AG08395 (cell line): ENCODE results near the gene RING1.

ENCODE experiments used
- DNase-seq: peaks from one replicate; pipeline ENCODE4 v3.0.0; 2012; ENCODE audit warnings: mixed read lengths, low spot score

The RING1 gene

DNA sequence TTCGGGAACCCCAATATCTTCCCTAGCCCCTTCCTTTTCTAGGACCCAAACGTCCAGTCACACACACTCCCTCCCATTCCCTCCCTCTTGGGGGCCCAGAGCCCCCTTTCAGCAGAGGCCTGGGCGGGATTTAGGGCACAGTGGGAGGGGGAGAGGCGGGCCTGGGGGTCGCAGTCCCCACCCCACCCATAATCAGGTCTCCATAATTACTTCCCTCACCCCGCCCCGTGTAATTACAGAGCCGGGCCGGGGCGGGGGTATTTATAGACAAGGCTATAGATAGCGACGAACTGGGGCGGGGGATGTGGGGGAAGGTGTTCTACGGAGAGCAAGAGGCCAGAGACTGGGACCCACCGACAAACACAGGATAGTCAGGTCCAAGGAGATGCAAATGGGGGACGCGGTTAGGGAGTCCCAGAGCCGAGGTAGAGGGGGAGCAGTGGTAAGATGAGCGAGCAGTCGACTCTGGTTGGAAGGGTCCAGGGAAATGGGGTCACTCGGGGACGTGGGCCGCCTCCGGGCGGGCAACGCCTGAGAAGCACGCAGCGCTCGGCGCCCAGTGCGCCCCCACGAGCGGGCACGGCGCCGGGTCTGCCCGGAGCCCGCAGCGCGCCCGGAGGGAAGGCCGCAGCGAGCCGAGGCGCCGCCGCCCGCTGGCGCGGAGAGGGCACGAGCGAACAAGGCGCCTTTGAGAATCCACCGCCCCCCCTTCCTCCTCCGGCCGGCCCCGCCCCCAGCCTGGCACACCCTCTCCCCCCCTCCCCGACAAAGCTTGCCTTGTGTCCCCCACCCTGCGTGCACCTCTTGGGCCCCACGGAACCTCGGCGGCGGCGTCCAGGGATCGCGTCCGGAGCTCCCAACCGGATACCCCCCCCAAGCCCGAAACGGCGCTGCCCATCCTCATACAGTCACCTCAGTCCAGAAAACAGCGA lies 15.4 kb upstream of the RING1 start:
- DNase-seq, result peak; percentile 43

DNA sequence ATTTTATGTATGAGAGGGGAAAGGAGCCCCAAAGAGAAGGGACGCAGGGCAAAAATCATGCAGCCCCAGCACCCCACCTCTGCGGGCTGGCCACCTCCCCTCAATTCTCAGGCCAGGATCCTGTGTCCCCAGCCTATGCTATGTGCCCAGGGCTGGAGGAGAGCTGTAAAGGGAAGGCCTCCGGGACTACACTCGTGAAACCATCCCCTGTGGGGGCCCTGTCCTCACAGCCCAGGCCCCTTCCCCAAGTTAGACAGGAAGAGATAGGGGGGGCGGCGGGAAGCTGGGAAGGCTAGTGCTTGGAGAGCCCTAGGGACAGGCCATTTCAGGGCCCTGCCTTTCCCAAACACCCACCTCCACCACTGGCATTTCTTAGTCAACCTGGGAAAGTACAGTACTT lies 14.7 kb upstream of the RING1 start:
- DNase-seq, result no peak

DNA sequence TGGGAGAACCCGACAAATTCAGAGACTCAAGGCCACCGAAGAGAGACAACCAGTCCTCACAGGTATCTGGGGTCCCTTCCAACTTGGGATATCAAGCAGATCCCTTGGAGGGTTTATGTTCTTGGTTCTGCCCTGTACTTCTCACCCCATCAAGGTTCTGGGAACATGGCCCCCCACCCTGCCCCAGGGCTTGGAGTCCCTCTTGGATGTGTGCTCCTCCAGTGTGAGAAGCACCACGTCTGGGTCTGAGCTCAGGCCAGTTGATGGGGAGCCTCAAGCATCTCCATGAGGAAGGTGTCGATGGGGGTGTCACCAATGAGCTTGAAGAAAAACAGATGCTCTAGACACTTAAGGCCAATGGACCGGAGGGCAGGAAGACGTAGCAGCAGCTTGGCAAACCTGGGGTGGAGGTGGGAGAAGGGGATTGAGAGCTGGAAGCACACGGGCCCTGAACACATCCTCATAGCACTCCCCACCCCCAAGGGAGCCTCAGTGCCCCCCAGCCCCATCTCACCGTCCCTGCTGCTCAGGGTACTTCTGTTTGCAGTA lies 13.8 kb upstream of the RING1 start:
- no peak for DNase-seq

DNA sequence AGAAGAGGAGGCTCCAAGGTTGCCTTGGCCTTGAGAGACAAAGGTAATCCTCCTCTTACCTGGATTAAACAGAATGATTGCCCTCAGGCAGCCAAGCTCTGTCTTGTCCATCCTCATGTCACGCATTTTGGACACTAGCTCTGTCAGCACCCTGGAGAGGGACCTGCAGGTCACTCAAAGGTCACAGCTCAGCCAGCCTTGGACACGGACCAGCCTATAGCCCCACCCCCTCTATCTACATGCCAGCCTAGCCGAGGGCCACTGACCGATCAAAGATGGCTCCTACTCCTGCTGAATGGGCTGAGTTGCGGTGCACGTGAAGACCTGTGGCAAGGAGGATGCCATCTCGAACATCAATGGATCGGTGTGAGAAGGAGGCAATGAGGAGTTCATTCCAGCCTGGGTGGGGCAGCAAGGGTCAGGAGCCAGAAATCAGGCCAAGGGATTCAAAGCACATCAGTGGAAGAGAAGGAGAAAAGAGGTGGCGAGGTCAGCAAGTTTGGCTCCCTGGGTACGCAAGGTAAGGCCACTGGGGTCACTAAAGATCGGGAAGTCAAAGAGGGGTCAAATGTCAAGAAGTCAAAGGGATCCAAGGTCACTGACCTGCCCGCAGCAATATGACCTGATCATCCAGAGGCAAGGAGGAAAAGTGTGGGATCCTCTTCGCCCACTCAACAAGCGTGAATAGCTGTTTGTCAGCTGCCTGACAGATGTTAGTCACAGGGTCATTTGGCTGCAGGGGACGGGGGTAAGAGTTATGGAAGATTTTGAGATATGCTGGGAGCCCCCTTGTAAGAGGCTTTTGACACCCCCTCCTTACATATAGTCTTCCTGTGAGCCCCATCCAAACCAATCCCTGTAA lies 12.8 kb upstream of the RING1 start:
- DNase-seq, result no peak

DNA sequence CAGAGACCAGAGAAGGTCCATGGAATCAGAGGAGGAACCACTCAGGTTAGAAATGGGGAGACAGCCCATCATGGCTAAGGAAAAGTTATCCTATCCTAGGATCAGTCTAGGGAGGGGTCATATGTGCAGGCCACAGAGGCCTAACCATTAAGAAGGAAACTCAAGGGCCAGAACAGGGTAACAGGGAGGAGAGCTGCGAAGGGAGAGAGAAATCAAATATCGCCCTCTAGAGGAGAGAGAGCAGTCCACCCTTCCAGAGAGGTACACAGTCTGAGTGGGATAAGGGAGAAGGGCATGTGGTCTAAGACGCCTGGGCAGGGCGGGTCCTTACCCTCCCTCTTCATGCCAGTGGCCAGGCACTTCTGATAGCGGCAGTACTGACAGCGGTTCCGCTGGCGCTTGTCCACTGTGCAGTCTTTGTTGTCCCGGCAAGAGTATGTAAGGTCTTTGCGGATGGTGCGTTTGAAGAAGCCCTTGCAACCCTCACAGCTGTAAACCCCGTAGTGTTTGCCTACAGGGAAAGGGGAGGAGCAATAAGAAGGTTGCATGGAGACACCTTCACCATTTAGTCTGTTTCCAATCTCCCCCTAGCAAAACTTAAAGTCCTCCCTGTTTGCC lies 10.8 kb upstream of the RING1 start:
- DNase-seq, result peak; percentile 78

DNA sequence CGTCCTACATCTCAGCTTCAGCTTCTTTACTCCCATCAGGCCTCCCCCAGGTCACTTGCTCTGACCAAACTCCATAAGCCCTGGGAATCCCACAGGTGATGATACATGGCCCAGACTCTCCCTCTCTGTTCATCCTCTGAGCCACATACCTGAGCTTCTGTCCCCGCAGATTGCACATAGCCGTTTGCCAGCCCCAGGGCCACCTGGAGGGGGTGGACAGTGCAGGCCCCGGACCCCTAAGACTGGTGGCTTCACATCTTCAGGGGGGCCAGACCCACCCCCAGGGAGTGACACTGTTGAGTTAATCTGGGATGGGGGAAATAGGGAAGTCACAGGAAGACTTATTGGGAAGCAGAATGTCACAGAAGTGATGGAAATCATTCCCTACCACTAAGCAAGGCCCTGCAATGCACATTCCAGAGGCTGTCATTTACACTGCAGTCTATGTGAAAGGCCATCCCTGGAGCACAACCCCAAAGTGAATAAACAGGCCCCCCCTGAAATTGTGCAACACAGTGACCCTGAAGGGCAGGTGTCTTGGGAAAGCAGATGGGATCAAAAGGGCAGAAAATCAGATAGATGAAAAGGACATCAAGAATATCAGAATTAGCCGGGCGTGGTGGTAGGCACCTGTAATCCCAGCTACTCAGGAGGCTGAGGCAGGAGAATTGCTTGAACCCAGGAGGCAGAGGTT lies 10.0 kb upstream of the RING1 start:
- no peak for DNase-seq

DNA sequence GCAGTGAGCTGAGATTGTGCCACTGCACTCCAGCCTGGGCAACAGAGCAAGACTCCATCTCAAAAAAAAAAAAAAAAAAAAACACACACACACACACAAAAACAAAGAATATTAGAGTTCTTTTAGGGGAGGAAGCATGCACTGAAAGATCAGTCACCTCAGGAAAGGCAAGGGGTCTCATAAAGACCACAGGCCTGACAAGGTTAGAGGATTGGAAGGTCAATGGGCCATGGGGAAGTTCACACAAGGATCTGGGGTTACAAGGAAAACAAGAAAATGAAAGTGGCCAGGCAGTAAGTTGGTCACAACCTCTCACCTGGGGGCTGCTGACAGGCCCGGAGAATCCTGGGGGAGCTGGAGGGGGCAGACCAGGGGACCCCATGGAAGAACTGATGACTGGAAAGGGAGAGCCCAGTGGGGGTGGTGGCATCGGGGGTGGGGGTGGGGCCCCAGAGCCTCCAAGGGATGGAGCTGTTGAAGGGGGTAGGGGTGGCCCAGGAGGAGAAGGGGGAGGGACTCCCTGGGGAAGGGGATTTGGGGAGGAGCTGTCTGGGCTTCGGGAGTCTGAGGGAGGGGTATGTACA lies 9.4 kb upstream of the RING1 start:
- DNase-seq, result no peak

DNA sequence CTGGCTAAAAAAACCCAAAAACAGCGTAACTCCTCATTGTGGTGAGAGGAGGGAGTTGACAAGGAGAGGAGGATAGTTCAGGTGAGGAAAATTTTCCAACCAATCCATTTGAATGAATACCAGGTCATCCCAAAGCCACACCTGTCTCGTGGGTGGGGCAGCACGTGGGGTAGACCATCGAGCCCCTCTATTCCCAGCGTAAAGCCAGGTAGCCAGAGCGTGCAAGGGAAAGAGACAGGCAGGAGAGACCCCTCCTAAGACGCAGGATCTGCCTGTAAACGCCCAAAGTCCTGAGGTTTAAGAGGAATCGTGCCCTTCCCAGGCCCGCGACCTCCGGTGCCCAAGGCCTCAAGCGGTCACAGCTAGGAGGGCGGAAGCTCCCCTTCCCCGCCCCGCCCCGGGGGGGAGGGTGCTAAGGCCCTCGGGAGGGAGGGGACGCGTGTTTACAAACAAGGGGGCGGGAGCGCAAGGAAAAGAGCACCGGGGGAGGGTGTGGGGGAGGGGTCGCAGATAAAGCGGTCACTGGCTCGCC lies 8.5 kb upstream of the RING1 start:
- DNase-seq, result peak; percentile 67

DNA sequence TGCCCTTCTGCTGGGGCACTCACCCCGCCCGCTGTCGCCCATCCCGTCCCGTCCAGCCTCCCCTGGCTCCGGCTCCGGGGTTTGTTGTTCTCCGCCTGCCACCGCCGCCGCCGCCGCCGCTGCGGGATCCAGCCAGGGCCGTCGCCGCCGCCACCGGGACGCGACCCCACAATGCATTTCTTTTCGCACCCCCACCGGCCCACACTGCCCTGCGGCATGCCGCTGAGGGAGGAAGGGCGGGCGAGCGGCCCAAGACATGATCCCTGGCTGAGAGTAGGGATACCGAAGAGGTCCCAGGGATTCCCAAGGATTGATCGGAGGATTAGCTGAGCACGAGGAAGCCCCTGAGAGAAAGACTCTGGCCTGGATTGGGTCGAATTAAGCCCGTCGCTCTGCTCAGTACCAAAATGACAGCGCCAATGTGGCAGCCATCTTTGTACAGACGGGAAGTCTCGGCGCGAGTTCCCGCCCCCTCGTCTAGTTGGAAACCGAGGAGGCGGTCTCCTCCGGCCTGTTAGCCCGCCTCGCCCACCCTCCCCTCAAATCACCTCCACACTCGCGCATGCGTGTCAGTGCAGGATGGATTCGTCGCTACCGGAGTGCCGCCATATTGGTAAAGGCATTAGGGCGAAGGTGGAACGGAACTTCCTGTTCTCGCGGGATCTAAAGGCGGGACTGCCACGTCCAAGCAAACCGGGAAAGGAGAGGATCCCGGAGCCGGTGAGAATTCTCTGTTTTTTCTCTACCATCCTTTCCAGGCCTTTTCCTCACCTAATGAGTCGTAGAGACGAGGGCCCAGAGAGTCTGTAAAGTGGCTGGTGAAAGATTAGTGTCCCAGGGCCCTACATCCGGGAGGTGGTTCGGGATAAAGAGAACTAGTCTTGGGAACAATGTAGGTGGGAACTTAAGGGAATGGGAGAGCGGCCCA lies 7.8 kb upstream of the RING1 start, which contains the start of the genes RXRB and SLC39A7:
TSS of gene RXRB (minus strand) at position 447 of the 928 bp plus-strand sequence. CDS start at position 258, 189 bp downstream.
TSS of gene SLC39A7 (plus strand) at position 649 of the 928 bp plus-strand sequence. CDS start 379 bp downstream, outside the sequence.
- peak; percentile 99 for DNase-seq

DNA sequence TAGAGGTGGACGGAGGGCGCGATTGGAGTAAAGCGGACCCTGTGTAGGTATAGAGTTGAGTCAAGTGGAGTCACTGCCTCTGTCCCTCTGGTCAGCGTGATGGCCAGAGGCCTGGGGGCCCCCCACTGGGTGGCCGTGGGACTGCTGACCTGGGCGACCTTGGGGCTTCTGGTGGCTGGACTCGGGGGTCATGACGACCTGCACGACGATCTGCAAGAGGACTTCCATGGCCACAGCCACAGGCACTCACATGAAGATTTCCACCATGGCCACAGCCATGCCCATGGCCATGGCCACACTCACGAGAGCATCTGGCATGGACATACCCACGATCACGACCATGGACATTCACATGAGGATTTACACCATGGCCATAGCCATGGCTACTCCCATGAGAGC lies 7.2 kb upstream of the RING1 start:
- DNase-seq, result no peak

DNA sequence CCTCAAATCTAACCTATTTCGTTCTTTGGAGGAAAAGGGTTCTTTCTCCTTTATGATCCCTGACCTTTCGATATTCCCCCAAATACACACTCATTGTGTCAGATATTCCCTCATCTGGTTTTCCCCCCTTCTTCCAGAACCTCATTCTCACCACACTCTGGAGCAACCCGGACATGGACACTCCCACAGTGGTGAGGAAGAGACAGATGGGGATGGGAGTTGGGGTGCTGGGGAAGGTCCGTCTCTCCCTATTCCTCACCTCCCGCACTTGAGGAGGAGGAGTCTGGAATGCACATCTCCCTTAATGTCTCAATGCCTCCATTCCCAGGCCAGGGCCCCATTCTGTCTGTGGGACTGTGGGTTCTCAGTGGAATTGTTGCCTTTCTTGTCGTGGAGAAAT lies 6.4 kb upstream of the RING1 start:
- DNase-seq, result no peak

DNA sequence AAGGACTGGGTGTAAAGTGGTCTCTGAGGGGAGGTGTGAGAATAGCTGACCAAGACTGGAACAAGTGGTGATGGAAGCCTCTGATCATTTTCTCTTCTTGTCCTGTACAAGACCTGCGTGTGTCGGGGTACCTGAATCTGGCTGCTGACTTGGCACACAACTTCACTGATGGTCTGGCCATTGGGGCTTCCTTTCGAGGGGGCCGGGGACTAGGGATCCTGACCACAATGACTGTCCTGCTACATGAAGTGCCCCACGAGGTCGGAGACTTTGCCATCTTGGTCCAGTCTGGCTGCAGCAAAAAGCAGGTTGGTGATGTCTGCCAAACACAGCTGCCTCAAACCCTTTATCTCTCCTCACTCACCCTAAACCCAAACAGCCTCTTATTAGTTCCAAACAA lies 5.5 kb upstream of the RING1 start:
- DNase-seq, result no peak

DNA sequence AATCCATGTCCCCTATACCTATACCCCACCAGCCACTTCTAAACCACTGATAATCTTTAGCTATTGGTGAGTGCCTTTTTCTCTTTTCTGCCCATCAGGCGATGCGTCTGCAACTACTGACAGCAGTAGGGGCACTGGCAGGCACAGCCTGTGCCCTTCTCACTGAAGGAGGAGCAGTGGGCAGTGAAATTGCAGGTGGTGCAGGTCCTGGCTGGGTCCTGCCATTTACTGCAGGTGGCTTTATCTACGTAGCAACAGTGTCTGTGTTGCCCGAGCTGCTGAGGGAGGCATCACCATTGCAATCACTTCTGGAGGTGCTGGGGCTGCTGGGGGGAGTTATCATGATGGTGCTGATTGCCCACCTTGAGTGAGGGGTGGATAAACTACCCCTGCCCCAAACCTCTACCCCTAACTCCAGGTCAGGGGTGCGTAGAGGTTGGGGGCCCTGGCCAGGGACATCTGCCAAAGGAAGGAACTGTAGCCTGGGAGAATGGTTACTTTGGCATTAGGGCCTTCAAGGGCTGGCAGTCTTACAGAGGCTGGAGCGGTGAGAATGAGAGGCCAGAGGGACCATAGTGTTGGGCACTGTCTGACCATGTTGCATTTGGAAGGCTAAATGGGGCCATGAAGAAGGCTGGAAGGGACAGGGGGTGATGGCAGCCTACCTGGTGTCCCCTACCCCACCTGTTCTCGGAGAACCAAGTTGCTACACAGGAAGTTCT lies 4.7 kb upstream of the RING1 start:
- no peak for DNase-seq

DNA sequence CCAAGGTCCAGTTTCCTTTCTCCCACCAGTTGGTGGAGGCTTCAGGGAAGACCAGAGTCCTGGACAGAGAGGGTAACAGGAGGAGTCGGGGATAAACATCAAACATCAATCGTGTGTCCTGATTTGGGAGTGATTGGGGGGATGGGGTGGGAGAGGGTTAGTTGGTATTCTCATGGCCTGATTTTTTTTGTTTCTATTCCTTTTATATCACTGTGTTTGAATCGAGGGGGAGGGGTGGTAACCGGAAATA lies 4.2 kb upstream of the RING1 start:
- DNase-seq, result no peak

DNA sequence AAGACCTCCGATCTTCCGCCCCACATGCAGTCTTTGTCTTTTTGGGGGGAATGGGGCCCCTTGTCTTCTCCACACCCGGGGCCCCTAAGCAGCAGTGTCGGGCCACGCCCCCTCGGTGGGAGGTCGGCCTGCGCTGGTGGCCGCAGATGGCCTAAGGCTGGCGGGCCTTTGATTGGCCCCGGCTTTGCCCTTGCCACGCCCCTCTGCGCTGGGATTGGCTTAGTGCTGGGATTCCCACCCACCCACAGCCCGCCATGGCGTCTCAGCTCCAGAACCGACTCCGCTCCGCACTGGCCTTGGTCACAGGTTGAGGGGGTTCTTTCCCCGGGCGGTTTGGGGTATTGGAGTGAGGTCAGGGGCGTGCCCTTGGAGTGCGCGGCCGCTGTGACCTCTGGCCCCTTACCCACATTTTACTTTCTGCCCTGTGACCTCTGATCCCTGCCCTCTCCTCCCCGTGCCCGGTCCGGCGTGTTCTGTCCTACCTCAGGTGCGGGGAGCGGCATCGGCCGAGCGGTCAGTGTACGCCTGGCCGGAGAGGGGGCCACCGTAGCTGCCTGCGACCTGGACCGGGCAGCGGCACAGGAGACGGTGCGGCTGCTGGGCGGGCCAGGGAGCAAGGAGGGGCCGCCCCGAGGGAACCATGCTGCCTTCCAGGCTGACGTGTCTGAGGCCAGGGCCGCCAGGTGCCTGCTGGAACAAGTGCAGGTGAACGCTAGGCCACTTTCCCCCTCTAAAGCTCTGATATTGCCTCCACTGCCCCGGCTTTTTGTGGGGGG lies 3.7 kb upstream of the RING1 start, which contains the start of gene HSD17B8:
TSS of gene HSD17B8 (plus strand) at position 241 of the 776 bp plus-strand sequence. CDS start at position 255, 14 bp downstream.
- DNase-seq, result peak; percentile 94

DNA sequence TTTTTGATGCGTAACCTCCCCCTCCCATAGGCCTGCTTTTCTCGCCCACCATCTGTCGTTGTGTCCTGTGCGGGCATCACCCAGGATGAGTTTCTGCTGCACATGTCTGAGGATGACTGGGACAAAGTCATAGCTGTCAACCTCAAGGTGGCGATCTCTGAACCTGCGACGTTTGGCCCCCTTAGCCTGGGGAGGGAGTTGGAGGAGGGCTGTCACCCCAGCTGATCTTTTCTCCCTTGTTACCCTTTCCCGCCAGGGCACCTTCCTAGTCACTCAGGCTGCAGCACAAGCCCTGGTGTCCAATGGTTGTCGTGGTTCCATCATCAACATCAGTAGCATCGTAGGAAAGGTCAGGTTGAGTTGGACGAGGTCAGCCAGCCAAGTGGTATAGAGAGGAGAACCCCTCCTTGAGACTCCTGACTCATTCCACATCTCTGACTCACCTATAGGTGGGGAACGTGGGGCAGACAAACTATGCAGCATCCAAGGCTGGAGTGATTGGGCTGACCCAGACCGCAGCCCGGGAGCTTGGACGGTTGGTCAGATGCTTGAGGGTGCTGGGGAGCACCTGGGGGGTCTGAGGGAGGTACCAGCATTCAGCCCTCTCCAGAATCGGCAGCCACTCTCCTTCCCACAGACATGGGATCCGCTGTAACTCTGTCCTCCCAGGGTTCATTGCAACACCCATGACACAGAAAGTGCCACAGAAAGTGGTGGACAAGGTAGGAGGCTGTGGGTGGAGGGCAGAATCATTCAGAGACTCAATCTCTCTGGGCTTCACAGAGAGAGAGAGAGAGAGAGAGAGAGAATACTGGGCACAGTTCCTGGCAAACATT lies 2.9 kb upstream of the RING1 start:
- no peak for DNase-seq
